AG10803 (cell line): ENCODE measurements around the gene PRR29.

Source experiments
- DNase-seq: peaks from one replicate; pipeline ENCODE4 v3.0.0; 2010; ENCODE audit warnings: low read depth
- H3K4me3 ChIP-seq: 2 replicates; pipeline ENCODE4 v1.5.1; 2011; ENCODE audit warnings: mild to moderate bottlenecking, low read length, control low read depth
- TF ChIP-seq, protein P1 (sequence below): conservative IDR thresholded peaks from 2 replicates; pipeline ENCODE4 v1.5.1; 2011; ENCODE audit warnings: mild to moderate bottlenecking, low read length, control low read depth, inconsistent platforms

PRR29 gene

DNA sequence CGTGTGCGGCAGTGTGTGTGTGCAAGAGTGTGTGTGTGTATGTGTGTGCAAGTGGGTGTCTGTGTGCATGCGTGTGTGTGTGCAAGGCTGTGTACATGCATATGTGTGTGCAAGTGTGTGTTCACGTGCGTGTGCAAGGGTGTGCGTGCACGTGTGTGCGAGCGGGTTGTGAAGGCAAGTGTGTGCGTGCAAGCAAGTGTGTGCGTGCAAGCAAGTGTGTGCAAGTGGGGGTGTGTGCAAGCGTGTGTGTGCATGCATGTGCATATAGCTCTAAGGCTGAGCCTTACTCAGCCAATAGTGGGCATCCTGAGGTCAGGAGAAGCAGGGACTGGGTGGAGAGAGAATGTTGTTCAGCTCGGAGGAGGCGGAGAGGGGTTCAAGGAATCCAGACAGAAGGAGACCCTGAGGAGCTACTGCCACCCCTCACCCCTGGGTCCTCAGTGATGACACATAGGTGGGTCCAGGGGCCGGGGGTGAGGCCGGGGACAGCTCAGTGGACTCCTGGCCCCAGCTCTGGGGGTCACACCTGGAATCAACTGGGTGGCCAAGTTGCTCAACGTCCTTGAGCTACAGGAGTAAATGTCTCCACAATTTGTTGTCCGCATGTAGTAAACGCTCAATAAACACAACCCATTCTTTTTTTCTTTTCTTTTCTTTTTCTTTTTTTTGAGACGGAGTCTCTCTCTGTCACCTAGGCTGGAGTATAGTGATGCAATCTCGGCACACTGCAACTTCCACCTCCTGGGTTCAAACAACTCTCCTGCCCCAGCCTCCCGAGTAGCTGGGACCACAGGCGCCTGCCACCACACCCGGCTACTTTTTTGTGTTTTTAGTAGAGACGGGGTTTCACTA is 1.8 kb downstream of the PRR29 start:
- TF ChIP-seq, protein P1, sequence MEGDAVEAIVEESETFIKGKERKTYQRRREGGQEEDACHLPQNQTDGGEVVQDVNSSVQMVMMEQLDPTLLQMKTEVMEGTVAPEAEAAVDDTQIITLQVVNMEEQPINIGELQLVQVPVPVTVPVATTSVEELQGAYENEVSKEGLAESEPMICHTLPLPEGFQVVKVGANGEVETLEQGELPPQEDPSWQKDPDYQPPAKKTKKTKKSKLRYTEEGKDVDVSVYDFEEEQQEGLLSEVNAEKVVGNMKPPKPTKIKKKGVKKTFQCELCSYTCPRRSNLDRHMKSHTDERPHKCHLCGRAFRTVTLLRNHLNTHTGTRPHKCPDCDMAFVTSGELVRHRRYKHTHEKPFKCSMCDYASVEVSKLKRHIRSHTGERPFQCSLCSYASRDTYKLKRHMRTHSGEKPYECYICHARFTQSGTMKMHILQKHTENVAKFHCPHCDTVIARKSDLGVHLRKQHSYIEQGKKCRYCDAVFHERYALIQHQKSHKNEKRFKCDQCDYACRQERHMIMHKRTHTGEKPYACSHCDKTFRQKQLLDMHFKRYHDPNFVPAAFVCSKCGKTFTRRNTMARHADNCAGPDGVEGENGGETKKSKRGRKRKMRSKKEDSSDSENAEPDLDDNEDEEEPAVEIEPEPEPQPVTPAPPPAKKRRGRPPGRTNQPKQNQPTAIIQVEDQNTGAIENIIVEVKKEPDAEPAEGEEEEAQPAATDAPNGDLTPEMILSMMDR = no peak
- DNase-seq = no peak

DNA sequence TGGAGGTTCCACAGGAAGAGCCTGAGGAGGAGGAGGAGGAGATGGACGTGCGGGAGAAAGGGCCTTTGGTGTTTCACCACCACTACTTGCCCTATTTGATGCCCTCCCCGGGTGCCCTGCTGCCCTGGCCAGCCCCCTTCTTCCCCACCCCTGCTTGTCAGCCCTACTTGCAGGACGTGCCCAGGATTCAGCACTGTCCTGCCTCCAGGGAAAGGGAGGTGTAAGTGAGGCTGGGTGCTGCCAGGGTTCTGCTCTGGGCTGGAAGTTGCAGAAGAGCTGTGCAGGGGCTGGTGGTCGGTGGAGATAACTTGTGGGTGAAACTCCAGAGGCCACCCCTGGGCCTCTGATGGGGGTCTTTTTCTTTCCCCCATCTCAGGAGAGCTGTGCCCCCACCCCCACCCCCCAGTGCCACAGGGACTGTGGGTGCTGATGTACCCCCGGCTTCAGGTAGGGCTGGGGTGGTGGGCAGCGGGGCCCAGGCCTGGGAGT is 3.0 kb downstream of the PRR29 start:
- no peak for DNase-seq
- TF ChIP-seq, protein P1 = no peak
- no peak overlapping the region for H3K4me3 ChIP-seq

More for the DNA sequence above, 1.8 kb downstream of the PRR29 start:
- no peak overlapping the region for H3K4me3 ChIP-seq

DNA sequence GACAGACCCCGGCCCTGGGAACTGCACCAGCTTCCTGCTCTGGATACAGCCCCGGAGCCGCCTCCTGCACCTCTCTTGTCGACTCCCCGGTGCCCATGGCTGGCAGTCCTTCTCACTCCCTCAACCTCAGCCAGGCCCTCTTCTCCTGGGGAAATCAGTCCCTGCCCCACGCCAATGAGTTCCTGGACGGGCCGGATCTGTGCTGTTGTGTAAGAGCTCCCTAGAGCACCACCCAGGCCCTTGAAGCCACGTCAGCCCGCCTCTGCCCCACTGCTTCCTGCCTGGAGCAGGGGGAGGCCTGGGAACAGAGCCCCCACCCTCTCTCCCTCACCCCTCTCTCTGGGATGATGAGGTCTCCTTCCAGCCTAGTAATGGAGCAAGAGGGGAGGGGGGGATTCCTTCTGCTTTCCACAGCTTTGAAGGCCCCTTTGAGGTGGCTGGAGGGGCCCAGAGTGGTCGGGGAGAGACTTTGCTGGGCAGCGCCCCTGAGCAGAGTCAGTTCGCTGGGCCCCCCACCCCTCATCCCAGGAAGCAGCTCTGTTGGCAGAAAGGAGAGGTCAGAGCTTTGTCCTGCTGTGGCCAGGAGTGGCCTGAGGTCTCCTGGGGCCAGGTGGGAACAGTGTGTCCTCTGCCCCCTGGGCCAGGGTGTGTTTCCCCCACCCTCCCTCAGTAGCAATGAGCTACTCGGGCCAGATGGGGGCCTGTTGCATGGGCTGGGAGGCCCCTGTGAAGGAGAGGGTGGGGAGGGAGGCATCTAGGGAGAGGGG is 3.8 kb downstream of the PRR29 start:
- DNase-seq = peak; percentile 29
- TF ChIP-seq, protein P1 = no peak
- H3K4me3 ChIP-seq = no peak overlapping the region

DNA sequence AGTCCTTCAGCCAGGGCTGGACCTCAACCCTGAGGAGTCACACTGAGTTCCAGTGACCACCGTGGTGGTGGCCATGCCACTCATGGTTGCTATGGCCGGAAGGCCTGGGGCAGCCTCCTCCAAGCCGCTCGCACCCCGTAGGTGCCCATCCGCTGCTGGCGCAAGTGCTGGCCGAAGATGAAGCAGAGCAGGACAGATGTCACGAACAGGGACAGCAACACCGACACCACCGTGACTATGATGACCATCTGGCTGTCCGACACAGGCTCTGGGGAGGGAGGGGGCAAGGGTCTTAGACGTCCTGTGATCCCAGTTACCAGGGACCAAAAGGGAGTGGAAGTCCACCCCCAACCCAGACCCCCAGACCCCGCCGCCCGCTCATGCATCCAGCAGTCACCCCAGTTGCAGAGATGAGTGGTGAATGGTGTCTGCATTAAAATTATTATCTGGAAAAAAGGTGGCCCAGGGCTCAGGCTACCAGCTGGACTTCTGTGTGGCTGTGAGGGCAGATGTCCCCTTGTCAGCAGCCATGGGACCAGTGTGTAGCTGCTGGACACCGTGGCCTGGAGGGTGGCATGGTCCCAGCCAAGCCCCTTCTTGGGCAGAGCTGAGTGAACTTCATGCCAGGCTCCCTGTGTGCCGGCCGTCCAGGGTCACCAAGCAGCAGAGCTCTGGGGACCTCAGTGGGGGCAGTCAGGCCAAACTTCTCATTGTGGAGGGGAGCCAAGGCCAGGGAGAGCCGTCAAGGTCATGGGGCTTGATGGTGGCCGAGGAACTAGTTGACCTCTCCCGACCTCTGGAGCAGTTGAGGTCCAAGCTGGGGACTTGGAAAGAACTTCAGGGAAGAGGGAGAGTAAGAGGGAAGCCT is 4.7 kb downstream of the PRR29 start:
- no peak for DNase-seq
- TF ChIP-seq, protein P1 = no peak
- H3K4me3 ChIP-seq = no peak overlapping the region

DNA sequence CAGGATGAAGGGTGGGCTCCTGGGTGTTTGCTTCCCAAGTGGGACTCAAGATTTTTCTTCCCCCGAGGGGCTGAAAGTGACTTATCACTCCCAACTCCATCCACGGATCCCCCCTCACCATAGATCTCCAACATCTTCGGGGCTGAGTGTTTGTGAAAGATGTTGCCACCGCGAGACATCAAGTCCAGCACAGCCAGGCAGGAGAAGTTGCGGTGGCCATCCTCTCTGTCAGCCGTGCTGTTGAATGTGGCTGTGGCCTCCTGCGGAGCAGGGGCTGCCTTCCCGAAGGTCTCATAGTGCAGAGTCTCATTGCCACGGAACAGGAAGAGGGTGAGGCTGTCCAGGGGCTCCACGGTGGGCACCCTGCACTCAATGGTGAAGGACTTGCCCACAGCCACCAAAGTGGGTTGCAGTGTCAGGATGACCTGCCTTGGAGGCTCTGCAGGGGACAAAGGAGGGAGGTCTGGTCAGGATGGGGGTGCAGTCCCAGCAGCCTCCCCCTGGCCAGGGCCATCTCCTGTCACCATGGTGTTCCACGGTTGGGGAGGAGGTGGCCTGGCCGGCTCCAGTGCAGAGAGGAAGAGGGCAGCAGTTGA is 5.5 kb downstream of the PRR29 start:
- no peak for DNase-seq
- TF ChIP-seq, protein P1 = no peak

DNA sequence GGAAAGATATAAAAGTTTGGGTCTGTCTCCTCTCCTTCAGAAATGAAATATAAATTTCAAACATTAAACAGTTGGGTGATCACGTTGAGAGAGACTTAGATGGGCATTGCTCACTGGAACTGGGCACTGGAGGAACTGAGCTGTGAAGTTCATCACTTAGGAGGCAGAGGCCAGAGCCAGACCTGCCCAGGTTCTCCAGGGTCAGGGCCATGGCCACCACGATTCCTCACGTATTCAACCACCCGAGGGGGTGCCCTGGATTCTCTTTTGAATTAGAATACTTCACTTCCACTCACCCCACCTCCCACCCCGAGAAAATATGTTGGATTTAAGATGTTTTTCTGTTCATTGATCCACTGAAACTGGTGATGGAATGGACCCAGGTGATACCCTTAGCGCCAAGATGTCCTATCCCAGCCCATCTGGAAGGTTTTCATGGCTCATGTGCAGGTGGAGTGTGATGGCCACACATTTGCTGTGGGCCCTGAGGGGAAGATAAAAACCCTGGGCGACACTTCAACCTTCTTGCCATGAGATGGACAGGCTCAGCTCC is 6.1 kb downstream of the PRR29 start:
- no peak overlapping the region for H3K4me3 ChIP-seq
- DNase-seq = no peak
- TF ChIP-seq, protein P1 = no peak

More for the DNA sequence above, 5.5 kb downstream of the PRR29 start:
- no peak overlapping the region for H3K4me3 ChIP-seq
